ENCODE measurements around the gene VGLL2. TPM values are rescaled to one million over a fixed set of nuclear protein-coding genes. Genes with fewer than 3 reads are reported as not detected.

The VGLL2 gene
- total and polyA plus RNA-seq, 2 of the 13 experiments (the other 11 are each of a cell fraction or from before 2014, with no cell fraction given) = not detected

DNA sequence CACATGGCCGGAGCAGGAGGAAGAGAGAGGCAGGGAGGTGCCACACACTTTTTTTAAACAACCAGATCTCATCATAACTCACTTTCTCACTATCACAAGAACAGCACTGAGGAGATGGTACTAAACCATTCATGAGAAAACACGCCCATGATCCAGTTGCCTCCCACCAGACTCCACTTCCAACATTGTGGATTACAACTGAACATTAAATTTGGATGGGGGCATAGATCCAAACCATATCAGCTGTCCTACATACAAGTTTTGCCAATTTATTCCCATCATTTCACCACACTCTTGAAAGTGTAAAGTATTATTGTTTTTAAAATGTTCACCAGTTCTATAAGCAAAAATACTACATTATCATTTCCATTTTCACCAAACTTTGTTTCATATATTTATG lies 33.9 kb upstream of the VGLL2 start:
- no peaks in the 10 kb centered on the region for H3K36me3 ChIP-seq (replicated peaks in 1 of 2; ENCODE audit: control insufficient read depth in 1 of 2, insufficient read depth in 2 of 2, low read length in 2 of 2)
- no peaks in the 10 kb centered on the region for H3K9me3 ChIP-seq (ENCODE audit: low read length)
- no peak for FAIRE-seq
- BruUV-seq (replicated peaks) = no TSS peak
- intact Hi-C loops (cut with micrococcal nuclease; ENCODE audit: unreplicated experiment) (no loop called here), in situ Hi-C loops (cut with HindIII; ENCODE audit: extremely low pct_ligation_motif_present, low pct_unique_long_range_greater_than_20kb) (no loop called here)
- no peak for ATAC-seq
- ChIA-PET POLR2A (no interaction called here), CTCF (ENCODE audit: low intra/inter-chr PET ratio, low total read pairs) (no interaction called here)
- no peak overlapping the region for H3K9ac ChIP-seq (ENCODE audit: insufficient read depth, low read depth, low read length)
- H3K4me2 ChIP-seq (ENCODE audit: low read depth, low read length) = no peak overlapping the region
- no peaks in the 10 kb centered on the region for H3K79me2 ChIP-seq (ENCODE audit: insufficient read depth, low read length)
- WGBS (ENCODE audit: low lambda C conversion rate) = 0% methylated on average over 2 of the region's 2 CpGs
- no peak for TF ChIP-seq ZEB1 (IDR thresholded peaks at IDR 0.05; ENCODE audit: insufficient replicate concordance, low read depth)
- TF ChIP-seq RFX5 (IDR thresholded peaks at IDR 0.05; ENCODE audit: low read depth, low read length) = no peak
- TF ChIP-seq, protein P1, sequence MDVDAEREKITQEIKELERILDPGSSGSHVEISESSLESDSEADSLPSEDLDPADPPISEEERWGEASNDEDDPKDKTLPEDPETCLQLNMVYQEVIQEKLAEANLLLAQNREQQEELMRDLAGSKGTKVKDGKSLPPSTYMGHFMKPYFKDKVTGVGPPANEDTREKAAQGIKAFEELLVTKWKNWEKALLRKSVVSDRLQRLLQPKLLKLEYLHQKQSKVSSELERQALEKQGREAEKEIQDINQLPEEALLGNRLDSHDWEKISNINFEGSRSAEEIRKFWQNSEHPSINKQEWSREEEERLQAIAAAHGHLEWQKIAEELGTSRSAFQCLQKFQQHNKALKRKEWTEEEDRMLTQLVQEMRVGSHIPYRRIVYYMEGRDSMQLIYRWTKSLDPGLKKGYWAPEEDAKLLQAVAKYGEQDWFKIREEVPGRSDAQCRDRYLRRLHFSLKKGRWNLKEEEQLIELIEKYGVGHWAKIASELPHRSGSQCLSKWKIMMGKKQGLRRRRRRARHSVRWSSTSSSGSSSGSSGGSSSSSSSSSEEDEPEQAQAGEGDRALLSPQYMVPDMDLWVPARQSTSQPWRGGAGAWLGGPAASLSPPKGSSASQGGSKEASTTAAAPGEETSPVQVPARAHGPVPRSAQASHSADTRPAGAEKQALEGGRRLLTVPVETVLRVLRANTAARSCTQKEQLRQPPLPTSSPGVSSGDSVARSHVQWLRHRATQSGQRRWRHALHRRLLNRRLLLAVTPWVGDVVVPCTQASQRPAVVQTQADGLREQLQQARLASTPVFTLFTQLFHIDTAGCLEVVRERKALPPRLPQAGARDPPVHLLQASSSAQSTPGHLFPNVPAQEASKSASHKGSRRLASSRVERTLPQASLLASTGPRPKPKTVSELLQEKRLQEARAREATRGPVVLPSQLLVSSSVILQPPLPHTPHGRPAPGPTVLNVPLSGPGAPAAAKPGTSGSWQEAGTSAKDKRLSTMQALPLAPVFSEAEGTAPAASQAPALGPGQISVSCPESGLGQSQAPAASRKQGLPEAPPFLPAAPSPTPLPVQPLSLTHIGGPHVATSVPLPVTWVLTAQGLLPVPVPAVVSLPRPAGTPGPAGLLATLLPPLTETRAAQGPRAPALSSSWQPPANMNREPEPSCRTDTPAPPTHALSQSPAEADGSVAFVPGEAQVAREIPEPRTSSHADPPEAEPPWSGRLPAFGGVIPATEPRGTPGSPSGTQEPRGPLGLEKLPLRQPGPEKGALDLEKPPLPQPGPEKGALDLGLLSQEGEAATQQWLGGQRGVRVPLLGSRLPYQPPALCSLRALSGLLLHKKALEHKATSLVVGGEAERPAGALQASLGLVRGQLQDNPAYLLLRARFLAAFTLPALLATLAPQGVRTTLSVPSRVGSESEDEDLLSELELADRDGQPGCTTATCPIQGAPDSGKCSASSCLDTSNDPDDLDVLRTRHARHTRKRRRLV (CRISPR knock-in tag; IDR thresholded peaks at IDR 0.05) = no peak
- TF ChIP-seq ZNF703 (CRISPR knock-in tag; IDR thresholded peaks at IDR 0.05; ENCODE audit: borderline replicate concordance) = no peak
- no peak for TF ChIP-seq TCF7 (IDR thresholded peaks at IDR 0.05; ENCODE audit: low read depth)
- TF ChIP-seq, protein P2, sequence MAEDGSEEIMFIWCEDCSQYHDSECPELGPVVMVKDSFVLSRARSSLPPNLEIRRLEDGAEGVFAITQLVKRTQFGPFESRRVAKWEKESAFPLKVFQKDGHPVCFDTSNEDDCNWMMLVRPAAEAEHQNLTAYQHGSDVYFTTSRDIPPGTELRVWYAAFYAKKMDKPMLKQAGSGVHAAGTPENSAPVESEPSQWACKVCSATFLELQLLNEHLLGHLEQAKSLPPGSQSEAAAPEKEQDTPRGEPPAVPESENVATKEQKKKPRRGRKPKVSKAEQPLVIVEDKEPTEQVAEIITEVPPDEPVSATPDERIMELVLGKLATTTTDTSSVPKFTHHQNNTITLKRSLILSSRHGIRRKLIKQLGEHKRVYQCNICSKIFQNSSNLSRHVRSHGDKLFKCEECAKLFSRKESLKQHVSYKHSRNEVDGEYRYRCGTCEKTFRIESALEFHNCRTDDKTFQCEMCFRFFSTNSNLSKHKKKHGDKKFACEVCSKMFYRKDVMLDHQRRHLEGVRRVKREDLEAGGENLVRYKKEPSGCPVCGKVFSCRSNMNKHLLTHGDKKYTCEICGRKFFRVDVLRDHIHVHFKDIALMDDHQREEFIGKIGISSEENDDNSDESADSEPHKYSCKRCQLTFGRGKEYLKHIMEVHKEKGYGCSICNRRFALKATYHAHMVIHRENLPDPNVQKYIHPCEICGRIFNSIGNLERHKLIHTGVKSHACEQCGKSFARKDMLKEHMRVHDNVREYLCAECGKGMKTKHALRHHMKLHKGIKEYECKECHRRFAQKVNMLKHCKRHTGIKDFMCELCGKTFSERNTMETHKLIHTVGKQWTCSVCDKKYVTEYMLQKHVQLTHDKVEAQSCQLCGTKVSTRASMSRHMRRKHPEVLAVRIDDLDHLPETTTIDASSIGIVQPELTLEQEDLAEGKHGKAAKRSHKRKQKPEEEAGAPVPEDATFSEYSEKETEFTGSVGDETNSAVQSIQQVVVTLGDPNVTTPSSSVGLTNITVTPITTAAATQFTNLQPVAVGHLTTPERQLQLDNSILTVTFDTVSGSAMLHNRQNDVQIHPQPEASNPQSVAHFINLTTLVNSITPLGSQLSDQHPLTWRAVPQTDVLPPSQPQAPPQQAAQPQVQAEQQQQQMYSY (CRISPR knock-in tag; IDR thresholded peaks at IDR 0.05) = no peak
- TF ChIP-seq ASH2L (IDR thresholded peaks at IDR 0.05; ENCODE audit: insufficient read length, low read depth, low read length) = no peak
- no peak for TF ChIP-seq ZNF230 (CRISPR knock-in tag; IDR thresholded peaks at IDR 0.05)
- H3K4me1 ChIP-seq (ENCODE audit: insufficient read depth, low read length) = peaks cover 17% of the 10 kb centered on the region
- no peak overlapping the region for H3K4me3 ChIP-seq (replicated peaks in 1 of 3; ENCODE audit: insufficient read depth in 1 of 3, low read depth in 2 of 3, low read length in 3 of 3)
- no peaks in the 10 kb centered on the region for H3K27me3 ChIP-seq (ENCODE audit: control insufficient read depth in 1 of 2, insufficient read depth in 2 of 2, low read length in 2 of 2)
- H3K27ac ChIP-seq (ENCODE audit: extremely low read length, insufficient read depth, low read length) = no peak overlapping the region
- H4K20me1 ChIP-seq (ENCODE audit: insufficient read depth, low read length) = no peaks in the 10 kb centered on the region
- no peak for DNase-seq (ENCODE audit: low spot score)
- H2AFZ ChIP-seq (ENCODE audit: low read length) = no peak overlapping the region
